ENCODE results near the gene TLE3. TPM values are rescaled to one million over a fixed set of nuclear protein-coding genes. Genes with fewer than 3 reads are reported as not detected.

Gene TLE3
- polyA plus RNA-seq, 1 of the 3 experiments (the other 2 are of a cell fraction) = 14.7 TPM

DNA sequence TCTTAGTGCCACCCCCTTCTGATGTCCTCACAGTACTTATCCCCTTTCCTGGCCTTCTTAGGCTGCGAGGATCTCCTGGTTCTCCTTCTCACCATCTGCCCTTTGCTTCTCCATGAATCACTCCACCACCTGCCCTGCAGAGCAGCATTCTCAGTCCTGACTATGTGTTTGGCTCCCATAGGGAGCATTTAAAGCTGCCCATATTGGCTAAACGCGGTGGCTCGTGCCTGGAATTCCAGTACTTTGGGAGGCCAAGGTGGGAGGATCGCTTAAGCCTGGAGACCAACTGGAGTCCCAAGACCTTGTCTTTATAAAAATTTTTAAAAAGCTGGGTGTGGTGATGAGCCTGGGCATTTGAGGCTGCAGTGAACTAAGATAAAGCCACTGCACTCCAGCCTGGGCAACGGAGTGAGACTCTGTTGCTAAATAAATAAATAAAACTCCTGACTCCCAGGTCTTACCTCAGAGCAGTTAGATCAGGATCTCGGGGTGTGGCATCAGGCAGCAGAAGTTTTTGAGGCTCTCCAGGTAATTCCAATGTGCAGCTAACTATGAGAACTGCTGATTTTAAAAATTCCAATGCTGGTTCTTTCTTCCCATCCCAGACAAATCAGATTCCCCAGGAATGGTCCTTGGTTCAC lies 36.2 kb upstream of the TLE3 start:
- no peak overlapping the region for H3K9ac ChIP-seq
- no peaks in the 10 kb centered on the region for H3K9me3 ChIP-seq
- TF ChIP-seq RXRA (IDR thresholded peaks at IDR 0.05; ENCODE audit: borderline replicate concordance, low read depth) = no peak
- ChIA-PET POLR2A (no interaction called here), CTCF (interaction anchor here (0.6 to 2.0 kb wide), 2 partner anchors 30 to 354 kb away, joined by 4 to 5 read pairs; no protein-coding TSS in a partner anchor)
- H3K36me3 ChIP-seq (replicated peaks in 1 of 2; ENCODE audit: control insufficient read depth in 1 of 2, insufficient read depth in 2 of 2, low read length in 1 of 2) = no peaks in the 10 kb centered on the region
- DNase-seq = no peak
- no peak overlapping the region for H3K4me3 ChIP-seq (ENCODE audit: low read depth in 2 of 2, low read length in 1 of 2)
- H3K4me1 ChIP-seq (ENCODE audit: control insufficient read depth in 1 of 2, insufficient read depth in 2 of 2, low read depth in 1 of 2, low read length in 1 of 2) = peaks cover 0 to 4% of the 10 kb centered on the region in 2 experiments; a peak in 1 of 4 replicates
- H3K4me2 ChIP-seq = no peak overlapping the region
- no peaks in the 10 kb centered on the region for H3F3A ChIP-seq (replicated peaks; ENCODE audit: insufficient read depth)
- H3K27ac ChIP-seq (ENCODE audit: low read depth in 2 of 2, low read length in 1 of 2) = no peak overlapping the region
- H2AFZ ChIP-seq (ENCODE audit: low read depth) = no peak overlapping the region
- H4K20me1 ChIP-seq (ENCODE audit: insufficient read depth) = no peaks in the 10 kb centered on the region
- no peaks in the 10 kb centered on the region for H3K27me3 ChIP-seq (ENCODE audit: insufficient read depth)
- H3K79me2 ChIP-seq (ENCODE audit: insufficient read depth) = no peaks in the 10 kb centered on the region
- no peaks in the 10 kb centered on the region for H3K9me2 ChIP-seq
- WGBS (ENCODE audit: low lambda C conversion rate) = 82% methylated on average over 7 of the region's 7 CpGs

DNA sequence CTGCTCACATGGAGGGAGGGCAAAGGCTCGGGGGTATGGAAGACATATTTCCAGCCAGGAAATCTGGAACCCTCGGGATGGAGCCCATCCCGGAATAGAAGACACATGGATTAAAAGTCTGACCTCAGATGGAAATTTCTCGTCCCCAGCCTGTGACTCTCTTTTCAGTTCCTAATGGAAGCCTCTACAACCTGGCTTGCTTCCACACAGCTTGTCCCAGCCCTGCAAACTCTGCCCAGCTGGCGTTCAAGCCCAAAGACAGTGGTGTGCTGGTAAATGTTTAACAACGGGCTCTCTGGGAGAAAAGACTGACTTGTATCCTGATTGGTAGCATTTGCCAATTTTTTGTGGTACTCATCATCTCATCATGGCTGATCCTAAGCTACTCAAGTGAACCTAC lies 35.6 kb upstream of the TLE3 start:
- ChIA-PET CTCF (interaction anchor here (0.6 to 2.0 kb wide), 2 partner anchors 29 to 355 kb away, joined by 4 to 5 read pairs; no protein-coding TSS in a partner anchor), POLR2A (no interaction called here)
- Histone ChIP-seq H3K4me3 (ENCODE audit: low read depth in 2 of 2, low read length in 1 of 2) (no peak overlapping the region), H3K9me3 (no peaks in the 10 kb centered on the region), H4K20me1 (ENCODE audit: insufficient read depth) (no peaks in the 10 kb centered on the region), H3K27me3 (ENCODE audit: insufficient read depth) (no peaks in the 10 kb centered on the region), H3K79me2 (ENCODE audit: insufficient read depth) (no peaks in the 10 kb centered on the region), H3K9ac (no peak overlapping the region), H2AFZ (ENCODE audit: low read depth) (no peak overlapping the region), H3K4me2 (no peak overlapping the region), H3K36me3 (replicated peaks in 1 of 2; ENCODE audit: control insufficient read depth in 1 of 2, insufficient read depth in 2 of 2, low read length in 1 of 2) (no peaks in the 10 kb centered on the region), H3K4me1 (ENCODE audit: control insufficient read depth in 1 of 2, insufficient read depth in 2 of 2, low read depth in 1 of 2, low read length in 1 of 2) (peaks cover 0 to 5% of the 10 kb centered on the region in 2 experiments; a peak in 1 of 4 replicates), H3K27ac (ENCODE audit: low read depth in 2 of 2, low read length in 1 of 2) (no peak overlapping the region), H3K9me2 (no peaks in the 10 kb centered on the region), H3F3A (replicated peaks; ENCODE audit: insufficient read depth) (no peaks in the 10 kb centered on the region)
- WGBS (ENCODE audit: low lambda C conversion rate) = 65% methylated on average over 5 of the region's 6 CpGs
- no peak for DNase-seq
- TF ChIP-seq MEF2A (IDR thresholded peaks at IDR 0.05; ENCODE audit: borderline replicate concordance, low read depth) (no peak), JUND (IDR thresholded peaks at IDR 0.05) (no peak)

DNA sequence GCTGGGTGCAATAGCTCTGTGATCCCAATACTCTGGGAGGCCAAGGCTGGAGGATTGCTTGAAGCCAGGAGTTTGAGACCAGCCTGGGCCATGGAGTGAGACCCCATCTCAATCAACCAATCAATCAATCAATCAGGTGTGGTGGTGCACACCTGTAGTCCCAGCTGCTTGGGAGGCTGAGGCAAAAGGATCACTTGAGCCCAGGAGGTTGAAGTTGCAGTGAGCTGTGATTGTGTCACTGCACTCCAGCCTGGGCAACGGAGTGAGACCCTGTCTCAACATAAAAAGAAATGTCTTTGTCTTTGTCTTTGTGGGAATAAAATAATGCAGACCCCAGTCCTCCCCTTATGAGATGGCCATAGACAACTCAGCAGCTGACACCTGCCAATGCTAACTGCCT lies 34.9 kb upstream of the TLE3 start:
- Histone ChIP-seq H3K4me2 (no peak overlapping the region), H3K79me2 (ENCODE audit: insufficient read depth) (no peaks in the 10 kb centered on the region), H3K4me1 (ENCODE audit: control insufficient read depth in 1 of 2, insufficient read depth in 2 of 2, low read depth in 1 of 2, low read length in 1 of 2) (peaks cover 0 to 5% of the 10 kb centered on the region in 2 experiments; a peak in 1 of 4 replicates), H3K4me3 (ENCODE audit: low read depth in 2 of 2, low read length in 1 of 2) (no peak overlapping the region), H2AFZ (ENCODE audit: low read depth) (no peak overlapping the region), H3K36me3 (replicated peaks in 1 of 2; ENCODE audit: control insufficient read depth in 1 of 2, insufficient read depth in 2 of 2, low read length in 1 of 2) (no peaks in the 10 kb centered on the region), H4K20me1 (ENCODE audit: insufficient read depth) (no peaks in the 10 kb centered on the region), H3K27ac (ENCODE audit: low read depth in 2 of 2, low read length in 1 of 2) (no peak overlapping the region), H3K9ac (no peak overlapping the region), H3K27me3 (ENCODE audit: insufficient read depth) (no peaks in the 10 kb centered on the region), H3K9me2 (no peaks in the 10 kb centered on the region), H3K9me3 (no peaks in the 10 kb centered on the region), H3F3A (replicated peaks; ENCODE audit: insufficient read depth) (no peaks in the 10 kb centered on the region)
- TF ChIP-seq RAD21 (IDR thresholded peaks at IDR 0.05; ENCODE audit: low read length) = no peak
- TF ChIP-seq, protein P1, sequence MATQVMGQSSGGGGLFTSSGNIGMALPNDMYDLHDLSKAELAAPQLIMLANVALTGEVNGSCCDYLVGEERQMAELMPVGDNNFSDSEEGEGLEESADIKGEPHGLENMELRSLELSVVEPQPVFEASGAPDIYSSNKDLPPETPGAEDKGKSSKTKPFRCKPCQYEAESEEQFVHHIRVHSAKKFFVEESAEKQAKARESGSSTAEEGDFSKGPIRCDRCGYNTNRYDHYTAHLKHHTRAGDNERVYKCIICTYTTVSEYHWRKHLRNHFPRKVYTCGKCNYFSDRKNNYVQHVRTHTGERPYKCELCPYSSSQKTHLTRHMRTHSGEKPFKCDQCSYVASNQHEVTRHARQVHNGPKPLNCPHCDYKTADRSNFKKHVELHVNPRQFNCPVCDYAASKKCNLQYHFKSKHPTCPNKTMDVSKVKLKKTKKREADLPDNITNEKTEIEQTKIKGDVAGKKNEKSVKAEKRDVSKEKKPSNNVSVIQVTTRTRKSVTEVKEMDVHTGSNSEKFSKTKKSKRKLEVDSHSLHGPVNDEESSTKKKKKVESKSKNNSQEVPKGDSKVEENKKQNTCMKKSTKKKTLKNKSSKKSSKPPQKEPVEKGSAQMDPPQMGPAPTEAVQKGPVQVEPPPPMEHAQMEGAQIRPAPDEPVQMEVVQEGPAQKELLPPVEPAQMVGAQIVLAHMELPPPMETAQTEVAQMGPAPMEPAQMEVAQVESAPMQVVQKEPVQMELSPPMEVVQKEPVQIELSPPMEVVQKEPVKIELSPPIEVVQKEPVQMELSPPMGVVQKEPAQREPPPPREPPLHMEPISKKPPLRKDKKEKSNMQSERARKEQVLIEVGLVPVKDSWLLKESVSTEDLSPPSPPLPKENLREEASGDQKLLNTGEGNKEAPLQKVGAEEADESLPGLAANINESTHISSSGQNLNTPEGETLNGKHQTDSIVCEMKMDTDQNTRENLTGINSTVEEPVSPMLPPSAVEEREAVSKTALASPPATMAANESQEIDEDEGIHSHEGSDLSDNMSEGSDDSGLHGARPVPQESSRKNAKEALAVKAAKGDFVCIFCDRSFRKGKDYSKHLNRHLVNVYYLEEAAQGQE (IDR thresholded peaks at IDR 0.05; ENCODE audit: low read depth, low read length) = no peak
- WGBS (ENCODE audit: low lambda C conversion rate) = 70% methylated on average over 1 of the region's 1 CpG
- ChIA-PET CTCF (interaction anchor here (2.0 kb wide), 1 partner anchor 356 kb away, joined by 5 read pairs; no protein-coding TSS in a partner anchor), POLR2A (no interaction called here)
- DNase-seq = no peak
